ENCODE measurements around the gene UIMC1.

DNA sequence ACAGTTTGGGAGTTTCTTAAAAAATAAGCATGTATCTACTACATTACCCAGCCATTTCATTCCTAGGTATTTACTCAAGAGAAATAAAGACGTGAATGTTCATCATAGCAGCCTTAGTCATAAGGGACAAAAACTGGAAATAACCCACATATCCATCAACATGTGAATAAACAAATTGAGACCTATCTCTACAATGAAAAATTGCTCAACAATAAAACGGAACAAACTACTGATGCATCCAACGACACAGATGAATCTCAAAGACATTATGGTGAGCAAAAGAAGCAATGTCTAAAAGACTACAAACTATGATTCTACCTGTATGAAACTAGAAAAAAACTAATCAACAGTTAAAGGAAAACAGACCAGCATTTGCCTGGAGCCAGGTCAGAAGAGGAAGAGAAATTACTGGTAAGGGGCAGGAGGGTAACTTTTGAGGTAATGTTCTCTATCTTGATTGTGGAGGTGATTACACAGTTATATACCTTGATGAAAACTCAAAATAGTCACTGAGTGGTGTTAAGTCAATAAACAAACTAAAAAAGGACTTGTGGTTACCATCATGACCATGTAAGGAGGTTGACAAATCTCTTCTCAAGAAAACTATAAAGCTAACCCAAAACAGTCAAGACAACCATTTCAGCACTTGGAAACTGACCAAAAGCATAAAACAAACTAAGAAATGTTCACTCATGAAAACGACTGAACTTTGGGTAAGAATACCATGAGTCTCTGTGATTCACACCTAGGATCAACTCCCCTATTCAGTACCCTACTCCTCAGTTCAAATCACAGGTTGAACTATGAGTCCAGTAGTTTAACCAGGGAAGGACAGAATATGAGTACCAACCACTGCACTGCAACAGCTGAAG, 10.4 kb downstream of the UIMC1 start:
- TF ChIP-seq, protein P1, sequence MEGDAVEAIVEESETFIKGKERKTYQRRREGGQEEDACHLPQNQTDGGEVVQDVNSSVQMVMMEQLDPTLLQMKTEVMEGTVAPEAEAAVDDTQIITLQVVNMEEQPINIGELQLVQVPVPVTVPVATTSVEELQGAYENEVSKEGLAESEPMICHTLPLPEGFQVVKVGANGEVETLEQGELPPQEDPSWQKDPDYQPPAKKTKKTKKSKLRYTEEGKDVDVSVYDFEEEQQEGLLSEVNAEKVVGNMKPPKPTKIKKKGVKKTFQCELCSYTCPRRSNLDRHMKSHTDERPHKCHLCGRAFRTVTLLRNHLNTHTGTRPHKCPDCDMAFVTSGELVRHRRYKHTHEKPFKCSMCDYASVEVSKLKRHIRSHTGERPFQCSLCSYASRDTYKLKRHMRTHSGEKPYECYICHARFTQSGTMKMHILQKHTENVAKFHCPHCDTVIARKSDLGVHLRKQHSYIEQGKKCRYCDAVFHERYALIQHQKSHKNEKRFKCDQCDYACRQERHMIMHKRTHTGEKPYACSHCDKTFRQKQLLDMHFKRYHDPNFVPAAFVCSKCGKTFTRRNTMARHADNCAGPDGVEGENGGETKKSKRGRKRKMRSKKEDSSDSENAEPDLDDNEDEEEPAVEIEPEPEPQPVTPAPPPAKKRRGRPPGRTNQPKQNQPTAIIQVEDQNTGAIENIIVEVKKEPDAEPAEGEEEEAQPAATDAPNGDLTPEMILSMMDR (IDR thresholded peaks at IDR 0.05), result no peak
- TF ChIP-seq POLR2A (IDR thresholded peaks at IDR 0.05), result no peak

Data from right lobe of liver (tissue), 4 donors.